CD4-positive, alpha-beta T cell treated with Interleukin-15 for 4 hours (primary cell): Measurements from ENCODE around the gene DNAJC18.
"Not testable (repeated sequence)": the region's sequence is repeated elsewhere in the genome, so short reads cannot be mapped to it uniquely, and the experiment has no call there.

Experiments used
- DNase-seq: peaks from one replicate; pipeline ENCODE4 v3.0.0-alpha.2; 2020; ENCODE audit warnings: low spot score

Gene DNAJC18

DNA sequence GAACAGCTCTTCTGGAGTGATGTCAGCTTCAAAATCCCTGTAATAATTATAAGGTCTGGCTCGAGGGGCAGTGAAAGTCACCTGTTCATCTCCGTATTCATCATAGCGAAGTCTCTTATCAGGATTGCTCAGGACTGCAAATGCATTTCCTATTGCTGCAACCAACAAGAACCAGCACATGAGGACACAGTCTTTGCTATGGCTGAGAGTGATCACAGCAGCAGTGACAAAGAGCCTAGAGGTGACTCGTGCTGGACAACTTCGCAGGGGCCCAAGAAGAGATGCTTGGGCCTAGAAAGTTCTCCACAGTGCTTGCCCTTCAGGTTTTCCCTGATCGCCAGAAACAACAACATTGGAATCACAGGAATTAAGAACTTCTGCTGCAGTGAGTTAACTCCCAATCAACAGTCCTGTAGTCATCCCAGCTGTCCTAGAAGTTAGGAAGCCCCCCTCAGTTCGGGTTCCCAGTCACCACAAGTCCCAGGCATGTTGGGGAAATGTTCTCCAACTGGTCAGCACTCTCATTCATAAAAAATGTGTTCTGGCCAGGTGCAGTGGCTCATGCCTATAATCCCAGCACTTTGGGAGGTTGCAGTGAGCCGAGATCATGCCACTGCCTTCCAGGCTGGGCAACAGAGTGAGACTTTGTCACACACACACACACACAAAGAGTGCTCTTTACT is 13.0 kb downstream of the DNAJC18 start:
- DNase-seq, result no peak

DNA sequence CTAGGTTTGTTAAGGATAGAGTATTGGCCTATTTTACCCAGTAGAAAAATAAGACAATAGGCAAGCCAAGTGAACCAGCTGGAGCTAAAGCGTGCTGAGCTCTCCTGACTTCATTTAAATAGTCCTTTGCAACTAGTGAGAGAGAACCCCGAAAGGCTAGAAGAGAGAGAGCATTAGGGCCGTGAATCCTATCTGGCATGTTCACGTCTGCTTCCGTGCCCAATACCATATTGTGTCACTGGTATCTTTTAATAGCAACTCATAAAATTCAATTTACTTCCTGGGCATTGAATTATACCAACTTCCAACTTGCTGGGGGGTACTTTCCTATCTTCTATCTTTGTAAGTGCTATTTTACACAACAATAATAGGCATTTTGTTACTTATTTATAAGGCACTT is 13.8 kb downstream of the DNAJC18 start:
- no peak for DNase-seq

DNA sequence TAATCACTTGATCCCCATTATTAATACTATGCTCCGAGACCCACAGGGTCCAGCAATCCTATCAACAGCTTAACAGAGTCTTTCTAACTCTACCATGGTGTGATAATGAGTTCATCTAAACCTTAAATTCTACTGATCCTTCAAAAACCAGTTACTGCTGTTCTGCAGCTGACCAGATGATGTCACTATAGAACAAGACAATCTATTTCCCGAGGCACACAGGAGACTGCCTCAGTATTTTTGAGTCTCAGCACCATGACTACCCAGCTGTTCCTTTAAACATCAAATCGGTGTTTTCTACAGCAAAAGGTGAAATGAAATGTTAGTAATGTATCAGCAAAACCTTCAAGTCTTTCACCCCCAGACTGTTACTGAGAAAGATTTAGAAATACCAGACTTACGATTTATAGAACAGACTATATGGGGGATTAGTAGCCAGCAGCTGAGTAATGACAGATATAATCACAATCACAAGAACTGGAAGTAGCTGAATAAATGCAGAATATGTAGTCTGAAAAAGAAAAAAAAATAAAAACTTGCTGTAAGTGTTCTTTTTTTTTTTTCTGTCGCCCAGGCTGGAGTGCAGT is 16.9 kb downstream of the DNAJC18 start:
- DNase-seq, result peak; percentile 85

DNA sequence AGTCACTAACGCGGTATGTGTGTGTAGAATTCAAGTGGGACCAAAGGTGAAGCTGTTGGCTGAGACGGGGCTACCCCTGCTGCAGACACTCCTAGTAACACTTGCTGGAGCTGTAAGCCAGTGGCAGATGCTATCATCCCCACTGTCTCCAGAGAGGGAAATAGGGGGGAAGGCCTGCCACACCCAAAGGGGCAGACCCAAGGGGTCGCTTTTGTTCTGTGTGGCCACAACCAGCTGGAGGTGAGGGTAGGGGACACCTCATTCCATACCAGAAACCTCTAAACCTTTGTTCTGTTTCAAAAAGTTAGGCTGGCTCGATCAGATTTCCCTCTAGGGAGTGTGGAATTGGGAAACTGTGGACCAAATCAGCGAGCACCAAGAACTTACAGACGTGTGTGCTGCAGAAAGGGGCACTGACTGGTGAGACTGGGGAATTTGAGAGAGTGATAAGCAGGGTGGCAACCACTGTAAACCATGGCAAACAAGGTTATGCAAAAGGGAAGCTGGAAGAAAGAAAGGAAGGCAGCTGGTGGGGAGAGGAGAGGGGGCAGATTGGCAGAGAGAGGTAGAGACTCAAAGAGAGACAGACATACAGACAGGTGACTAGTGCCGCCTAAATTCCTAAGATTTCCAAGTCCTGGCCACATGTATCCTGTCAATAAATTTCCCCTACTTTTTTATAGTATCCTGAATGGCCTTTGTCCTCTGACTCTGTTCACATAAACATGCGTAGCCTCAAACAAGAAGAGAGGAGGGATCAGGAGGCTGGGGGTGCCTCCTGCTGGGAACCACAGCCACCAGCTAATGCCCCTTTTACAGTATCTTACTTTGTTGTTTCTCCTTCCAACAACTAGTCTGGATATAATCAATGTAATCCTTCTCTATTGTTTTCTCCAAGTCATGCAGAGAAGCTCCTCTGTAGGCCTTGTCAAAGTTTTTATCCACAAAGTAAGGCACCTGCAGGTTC is 19.8 kb downstream of the DNAJC18 start:
- DNase-seq, result no peak

DNA sequence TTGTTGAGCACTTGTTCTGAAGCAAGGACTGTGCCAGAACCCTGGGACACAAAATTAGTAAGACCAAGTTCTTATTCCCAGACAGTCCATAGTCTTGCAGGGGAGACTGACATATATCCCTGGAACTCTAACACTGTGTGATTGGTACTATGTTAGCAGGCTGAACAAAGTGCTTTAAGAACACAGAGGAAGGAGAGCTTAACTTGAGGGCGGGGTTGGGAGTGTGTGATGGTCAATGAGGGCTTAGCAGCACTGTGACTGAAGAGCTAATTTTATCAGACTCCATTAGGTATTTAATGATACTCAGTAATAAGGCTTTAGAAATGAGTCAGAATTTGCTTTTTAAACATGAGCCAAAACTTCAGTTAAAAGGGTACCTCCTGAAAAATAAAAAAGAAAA is 20.5 kb downstream of the DNAJC18 start:
- no peak for DNase-seq

DNA sequence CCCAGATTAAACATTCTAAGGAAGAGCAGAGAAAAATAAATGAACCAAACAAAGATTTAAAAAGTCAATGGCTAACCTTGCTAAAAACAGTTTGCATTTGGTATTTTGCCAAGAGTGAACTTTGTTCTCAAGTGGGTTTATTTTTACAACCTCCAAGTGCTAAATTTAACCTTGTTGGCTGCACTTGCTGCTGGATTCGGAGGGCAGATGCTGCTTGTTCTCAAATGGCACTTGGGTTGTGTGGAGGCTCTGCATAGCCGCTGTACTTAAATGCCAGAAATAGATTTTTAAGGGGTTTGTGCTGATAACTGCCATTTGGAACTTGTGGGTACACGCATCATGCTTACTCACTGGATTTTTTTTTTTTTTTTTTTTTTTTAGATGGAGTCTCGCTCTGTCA is 22.1 kb downstream of the DNAJC18 start:
- DNase-seq, result no peak

DNA sequence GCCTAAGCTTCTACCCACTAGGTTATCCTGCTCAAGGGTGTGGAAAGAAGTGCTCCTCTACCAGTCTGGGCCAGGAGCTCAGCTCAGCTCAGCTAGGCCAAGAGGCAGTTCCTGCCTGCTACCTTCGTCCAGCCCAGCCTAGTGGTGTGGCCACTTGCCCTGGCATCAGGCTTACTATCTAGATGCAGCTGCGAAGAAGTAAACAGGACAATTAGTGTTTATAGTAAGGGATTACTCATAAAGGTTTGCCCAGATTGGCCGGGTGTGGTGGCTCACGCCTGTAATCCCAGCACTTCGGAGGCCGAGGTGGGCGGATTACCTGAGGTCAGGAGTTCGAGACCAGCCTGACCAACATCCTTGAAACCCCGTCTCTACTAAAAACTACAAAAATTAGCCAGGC is 22.7 kb downstream of the DNAJC18 start:
- DNase-seq, result no peak

DNA sequence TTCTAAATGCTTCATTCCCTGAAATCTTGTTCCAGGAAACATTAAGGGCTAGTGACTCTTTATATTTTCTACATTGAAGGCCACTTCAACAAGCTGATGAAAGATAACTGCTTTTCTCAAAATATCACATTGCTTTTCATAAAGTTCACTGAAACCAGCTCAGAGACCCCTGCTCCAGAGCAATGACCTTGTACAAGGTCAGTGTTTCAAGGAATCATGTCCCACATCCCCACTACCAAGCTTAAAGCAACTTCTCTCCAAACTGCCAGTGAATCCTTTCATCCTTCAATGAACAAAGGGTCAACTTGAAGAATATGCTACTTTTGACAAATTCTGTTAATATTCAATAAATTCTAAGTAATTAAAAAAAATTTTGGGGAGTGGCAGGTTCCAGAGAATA is 23.5 kb downstream of the DNAJC18 start:
- no peak for DNase-seq

DNA sequence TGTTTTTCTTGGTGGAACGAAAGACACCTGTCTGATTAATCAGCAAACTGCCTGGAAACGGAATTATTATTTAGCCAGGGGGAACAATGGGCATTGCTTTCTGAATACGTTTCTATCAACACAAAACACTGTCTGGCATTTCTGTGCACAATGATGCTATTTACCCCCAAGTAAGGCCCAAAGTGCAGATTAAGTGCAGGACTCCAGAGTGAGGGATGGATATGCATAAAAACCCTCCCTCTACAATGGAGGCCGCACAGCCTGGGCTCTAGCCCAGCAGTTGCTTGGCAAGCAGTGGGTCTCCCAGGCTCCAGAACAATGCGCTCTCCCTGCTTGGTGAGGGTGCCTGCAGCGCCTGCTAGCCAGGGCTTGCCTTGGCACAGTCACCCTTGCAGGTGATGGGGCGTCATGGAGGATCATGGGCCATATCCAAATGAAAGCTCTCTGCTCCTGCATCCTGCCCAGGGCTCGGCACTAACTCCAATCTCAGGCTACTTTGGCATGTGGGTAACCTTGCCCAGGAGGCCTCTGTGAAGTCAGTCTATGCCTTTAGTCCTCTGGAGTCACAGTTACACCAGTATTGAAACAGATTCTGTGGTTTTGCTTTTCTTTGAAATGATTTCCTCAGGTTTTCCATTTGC is 24.0 kb downstream of the DNAJC18 start:
- DNase-seq, result peak; percentile 35

DNA sequence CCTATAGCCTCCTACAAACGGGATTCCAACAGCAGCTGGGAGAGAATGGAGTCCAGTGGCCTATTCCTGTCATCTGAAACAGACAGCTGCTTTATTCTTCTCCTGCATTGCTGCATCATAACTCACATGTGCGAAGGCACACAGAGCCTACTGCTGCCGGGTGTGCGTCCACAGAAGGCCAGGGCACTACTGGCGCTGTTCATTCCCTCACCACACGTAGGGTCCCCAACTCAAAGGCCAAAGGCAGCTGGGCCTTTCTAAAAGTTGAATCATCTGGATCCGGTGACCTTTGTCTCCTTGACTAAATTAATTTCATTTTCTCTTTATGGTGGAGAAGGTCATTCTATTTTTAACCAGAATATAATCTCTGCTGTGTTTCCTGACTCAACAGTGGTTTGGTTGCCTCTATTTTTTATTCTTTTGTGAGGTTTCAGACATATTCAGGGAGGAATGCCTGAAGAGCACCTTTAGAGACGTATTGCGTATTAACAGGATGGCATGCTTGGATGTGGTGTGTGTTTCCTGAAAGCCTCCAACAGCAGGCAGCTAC is 24.7 kb downstream of the DNAJC18 start:
- no peak for DNase-seq

DNA sequence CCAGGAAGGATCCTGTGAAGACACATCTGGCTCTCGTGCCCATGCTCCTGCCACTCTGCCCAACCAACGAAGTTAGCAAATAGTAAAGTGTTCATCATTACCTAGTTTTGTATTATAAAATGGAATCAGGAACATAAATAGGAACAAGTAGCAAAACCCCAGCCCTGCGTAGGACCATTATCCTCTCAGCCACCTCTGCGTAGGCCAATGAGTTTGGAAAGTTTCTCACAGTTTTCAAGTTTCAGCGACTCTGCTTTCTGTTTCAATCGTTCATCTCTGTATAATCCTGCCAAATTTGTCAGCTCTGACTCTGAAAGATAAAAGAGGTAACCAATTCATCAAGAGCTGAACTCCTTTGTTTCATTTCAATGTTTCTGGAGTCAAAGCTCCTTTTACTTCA is 25.4 kb downstream of the DNAJC18 start:
- DNase-seq, result no peak

DNA sequence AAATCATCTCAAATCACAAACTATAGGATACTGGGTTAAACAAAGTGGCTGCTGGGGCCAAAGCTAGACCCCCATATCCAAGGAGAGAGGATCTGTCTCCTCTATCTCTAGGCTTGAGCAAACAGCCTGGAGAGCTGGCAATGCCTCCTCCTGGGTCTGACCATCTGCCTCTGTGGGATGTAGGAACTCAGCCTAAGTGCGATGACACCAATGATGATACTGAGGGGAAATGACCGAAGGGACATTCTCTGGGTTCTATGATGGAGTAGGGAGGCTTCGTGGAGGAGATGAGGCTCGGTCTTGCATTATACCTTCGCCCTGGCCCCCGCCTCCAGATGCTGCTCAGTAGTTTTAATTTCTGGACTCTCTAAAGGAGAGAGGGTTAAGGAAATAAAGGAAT is 26.2 kb downstream of the DNAJC18 start:
- DNase-seq, result no peak

DNA sequence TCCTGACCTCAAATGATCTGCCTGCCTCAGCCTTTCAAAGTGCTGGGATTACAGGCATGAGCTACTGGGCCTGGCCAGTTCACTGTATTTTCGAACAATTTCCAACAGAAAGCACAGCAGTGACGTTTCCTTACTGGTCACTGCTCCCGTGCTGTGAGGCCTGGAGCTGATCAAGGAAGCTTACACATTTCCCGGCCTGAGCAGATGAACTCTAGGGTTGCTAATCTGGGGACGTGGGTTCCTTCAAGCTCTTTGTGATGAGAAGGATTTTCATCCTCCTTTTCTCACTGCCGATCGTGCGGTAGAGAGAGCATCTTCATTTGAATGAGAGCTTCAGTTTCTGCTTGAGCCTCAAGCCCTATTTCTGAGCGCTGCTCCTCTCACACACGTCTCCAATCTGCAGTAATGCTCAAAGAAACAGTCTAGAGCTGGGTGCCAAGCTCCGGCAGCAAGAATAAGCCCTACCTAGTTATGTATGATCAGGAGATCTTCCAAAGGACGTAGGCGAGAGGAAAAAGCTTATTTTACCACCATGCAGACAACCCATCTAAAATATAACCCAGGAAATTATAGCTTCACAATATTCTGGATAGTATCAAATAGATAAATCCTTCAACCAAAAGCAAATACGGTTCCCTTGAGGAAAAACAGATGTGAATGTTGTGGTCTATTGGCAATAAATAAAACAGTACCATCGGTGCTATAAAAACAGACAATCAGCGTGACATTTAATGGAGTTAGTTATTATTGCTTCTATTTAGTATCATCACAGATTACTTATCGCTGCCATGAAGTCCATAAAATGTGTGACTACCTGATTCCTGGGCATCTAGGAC is 28.1 kb downstream of the DNAJC18 start:
- DNase-seq, result no peak

DNA sequence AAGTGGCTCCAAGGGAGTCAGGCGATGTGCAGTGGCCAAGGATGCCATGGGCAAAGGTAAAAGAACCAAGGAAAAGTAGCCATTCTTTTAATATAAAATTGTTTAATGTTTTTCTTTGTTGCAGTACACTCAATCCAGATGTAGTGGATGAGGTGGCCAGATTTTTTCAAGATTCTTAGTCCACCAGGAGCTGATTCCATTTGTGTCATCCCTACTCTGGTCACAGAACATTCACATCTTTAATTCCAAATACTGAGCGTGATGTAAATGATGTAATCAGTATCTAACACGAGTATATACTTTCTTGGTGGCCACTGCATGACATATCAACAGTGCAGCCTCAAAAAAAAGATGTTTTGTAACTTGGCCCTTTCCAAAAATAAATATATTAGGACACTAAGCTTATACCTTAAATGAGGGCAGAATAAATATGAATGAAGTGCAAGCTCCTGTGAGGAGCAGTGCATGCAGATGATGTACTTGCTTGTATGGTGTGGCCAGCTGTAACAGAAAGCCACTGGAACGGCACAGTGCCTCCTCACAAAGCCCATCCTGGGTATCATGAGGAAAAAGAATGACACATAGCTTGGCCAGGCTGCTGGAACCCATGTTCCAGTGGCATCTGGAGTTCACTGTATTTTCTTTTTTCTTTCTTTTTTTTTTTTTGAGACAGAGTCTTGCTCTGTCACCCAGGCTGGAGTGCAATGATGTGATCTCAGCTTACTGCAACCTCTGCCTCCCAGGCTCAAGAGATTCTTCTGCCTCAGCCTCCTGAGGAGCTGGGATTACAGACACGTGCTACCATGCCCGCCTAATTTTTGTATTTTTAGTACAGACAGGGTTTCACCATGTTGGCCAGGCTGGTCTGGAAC is 29.0 kb downstream of the DNAJC18 start:
- no peak for DNase-seq

DNA sequence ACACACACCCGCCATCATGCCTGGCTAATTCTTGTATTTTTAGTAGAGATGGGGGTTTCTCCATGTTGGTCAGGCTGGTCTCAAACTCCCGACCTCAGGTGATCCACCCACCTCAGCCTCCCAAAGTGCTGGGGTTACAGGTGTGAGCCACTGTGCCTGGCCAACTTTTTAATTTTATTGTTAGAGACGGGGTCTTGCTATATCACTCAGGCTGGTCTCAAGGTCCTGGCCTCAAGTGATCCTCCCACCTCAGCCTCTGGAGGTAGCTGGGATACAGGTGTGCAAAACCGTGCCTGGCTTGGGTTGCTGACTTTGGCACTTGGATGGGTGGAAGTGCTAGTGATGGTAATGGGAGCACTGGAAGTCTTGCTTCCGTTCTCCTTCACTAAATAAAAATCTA is 30.2 kb downstream of the DNAJC18 start:
- not testable (repeated sequence) for DNase-seq

DNA sequence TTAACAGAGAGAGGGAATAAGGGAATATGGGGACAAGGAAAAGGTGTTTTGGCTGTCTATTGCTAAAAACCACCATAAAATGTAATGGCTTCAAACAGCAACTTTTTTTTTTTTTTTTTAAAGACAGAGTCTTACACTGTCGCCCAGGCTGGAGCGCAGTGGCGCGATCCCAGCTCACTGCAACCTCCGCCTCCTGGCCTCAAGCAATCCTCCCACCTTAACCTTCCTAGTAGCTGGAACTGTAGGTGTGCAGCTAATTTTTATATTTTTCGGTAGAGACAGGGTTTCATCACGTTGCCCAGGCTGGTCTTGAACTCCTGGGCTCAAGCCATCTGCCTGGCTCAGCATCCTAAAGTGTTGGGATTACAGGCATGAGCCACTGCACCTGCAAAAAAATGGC is 31.1 kb downstream of the DNAJC18 start:
- DNase-seq, result no peak

DNA sequence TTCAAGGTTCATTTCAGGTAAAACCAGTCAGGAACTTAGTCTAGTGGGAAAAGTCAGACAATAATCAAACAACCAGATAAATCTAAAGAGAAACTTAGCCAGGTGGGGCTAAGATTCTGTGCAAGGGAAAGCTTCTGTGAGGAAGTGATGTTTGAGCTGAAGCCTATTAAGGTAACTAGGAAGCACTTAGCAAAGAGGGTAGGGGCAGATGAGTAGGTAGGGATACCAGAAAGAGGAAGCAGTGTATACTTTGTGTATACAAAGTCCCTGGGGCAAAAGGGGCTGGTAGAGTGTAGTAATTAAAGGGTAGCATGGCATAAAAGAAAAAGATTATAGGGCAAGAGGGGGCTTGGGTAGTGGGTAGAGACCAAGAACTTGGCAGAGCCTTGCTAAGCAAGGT is 31.8 kb downstream of the DNAJC18 start:
- DNase-seq, result no peak

DNA sequence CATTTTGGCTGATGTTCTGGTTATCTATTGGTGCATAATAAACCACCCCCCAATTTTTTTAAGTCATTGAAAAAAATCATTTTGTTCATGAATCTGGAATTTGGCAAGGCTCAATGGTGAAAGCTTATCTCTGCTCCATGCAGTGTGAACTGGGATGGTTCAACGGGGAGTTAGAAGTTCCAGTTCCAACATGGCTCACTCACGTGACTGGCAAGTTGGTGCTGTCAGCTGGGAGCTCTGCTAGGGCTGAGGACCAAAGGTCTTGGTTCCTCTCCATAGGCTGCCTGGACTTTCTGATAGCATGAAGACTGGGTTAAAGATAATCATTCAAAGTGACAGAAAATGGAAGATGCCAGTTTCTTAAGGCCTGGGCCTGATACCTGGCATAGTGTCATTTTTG is 32.4 kb downstream of the DNAJC18 start:
- no peak for DNase-seq

DNA sequence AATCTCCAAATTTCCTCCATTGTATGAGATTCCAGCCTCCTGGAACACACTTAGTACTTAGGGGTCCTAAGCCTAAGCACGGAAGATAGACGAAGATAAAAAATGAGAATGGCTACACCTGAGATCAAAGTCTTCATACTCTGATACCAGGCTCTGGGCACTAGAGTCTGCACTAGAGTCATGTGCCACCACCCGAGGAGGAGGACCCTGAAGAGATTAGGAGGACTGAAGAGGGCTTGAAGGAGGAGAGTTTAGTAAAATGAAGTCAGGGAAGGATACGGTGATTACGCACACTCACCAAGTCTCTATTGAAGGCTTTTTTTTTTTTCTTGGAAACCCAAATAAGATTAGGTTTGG is 34.9 kb downstream of the DNAJC18 start:
- no peak for DNase-seq

DNA sequence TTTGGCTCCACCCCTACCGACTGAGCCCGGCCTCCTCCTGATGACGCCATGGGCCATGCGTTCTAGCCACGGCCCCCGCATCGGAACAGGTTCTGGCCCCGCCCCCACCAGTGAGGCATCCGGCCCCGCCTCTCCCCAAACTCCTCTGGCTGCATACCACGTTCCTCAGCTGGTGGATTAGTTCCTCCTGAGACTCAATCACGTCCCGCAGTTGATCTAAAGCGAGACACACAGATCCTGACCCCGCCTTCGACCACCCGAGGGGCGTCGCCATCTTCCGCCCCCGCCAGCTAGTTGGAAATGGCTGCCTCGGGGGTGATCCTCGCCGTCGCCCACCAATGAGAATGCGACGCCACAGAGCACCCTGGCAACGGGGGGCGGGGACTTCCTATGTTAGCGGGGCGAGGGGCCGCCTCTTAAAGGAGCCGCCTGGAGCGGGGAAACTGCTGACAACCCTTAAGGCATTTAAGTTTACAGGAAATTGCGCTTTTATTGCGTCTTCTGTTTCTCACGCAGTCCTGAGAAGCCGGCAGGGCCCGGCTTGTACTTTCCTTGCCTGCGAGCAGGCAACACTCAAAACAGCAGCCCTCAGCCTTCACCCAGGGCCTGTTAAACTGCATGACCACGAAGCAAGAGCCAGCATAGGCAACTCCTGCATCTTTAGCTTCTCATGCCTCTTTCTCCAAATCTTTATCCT is 35.4 kb downstream of the DNAJC18 start, which contains the start of gene SPATA24:
TSS of gene SPATA24 (minus strand) at position 303 of the 697 bp plus-strand sequence. CDS start at position 274, 29 bp downstream.
- peak; percentile 96 for DNase-seq
